ACHN (cell line): ENCODE data around the gene LAMTOR1.
"Not testable (repeated sequence)": the region's sequence is repeated elsewhere in the genome, so short reads cannot be mapped to it uniquely, and the experiment has no call there.

Source experiments
- DNase-seq: peaks from one replicate; pipeline ENCODE4 v3.0.0-alpha.2; 2015
- in situ Hi-C: cut with HindIII; loops from 2 replicates; pipeline ENCODE4 v1.10.0; 2017; ENCODE audit warnings: low sequenced_read_pairs, low pct_ligation_motif_present, low pct_unique_long_range_greater_than_20kb

Gene LAMTOR1

GRCh38 chr11:72102946-72103753 is at the start of gene LAMTOR1:
Gene LAMTOR1 (minus strand): TSS chr11:72103297. CDS start chr11:72103224, 73 bp downstream.
- in situ Hi-C loops: no loop called here
- DNase-seq: peak; percentile 97

- in situ Hi-C loops: no loop called here
- DNase-seq: no peak
These were observed 47.8 kb upstream of the LAMTOR1 start for GRCh38 chr11:72150882-72151281.

GRCh38 chr11:72146625-72147024 is 43.5 kb upstream of the LAMTOR1 start:
- DNase-seq: no peak
- in situ Hi-C loops: no loop called here

- peak; percentile 95 for DNase-seq
- in situ Hi-C loops: no loop called here
These were observed 41.9 kb upstream of the LAMTOR1 start for GRCh38 chr11:72144807-72145565.

GRCh38 chr11:72142543-72142942 is 39.4 kb upstream of the LAMTOR1 start:
- in situ Hi-C loops: not testable (repeated sequence)
- DNase-seq: peak; percentile 48

- in situ Hi-C loops: not testable (repeated sequence)
These were observed 39.0 kb upstream of the LAMTOR1 start for GRCh38 chr11:72142086-72142485.

GRCh38 chr11:72141066-72141465 is 38.0 kb upstream of the LAMTOR1 start:
- in situ Hi-C loops: no loop called here

More at GRCh38 chr11:72142086-72142485, 39.0 kb upstream of the LAMTOR1 start:
- DNase-seq: peak; percentile 22

GRCh38 chr11:72140661-72141060 is 37.6 kb upstream of the LAMTOR1 start:
- in situ Hi-C loops: no loop called here
- DNase-seq: peak; percentile 70

More at GRCh38 chr11:72141066-72141465, 38.0 kb upstream of the LAMTOR1 start:
- peak; percentile 92 for DNase-seq

GRCh38 chr11:72139500-72139899 is 36.4 kb upstream of the LAMTOR1 start:
- DNase-seq: no peak
- in situ Hi-C loops: no loop called here

GRCh38 chr11:72138821-72139390 is 35.8 kb upstream of the LAMTOR1 start:
- in situ Hi-C loops: no loop called here
- no peak for DNase-seq

GRCh38 chr11:72136684-72137262 is 33.7 kb upstream of the LAMTOR1 start:
- in situ Hi-C loops: no loop called here
- DNase-seq: no peak

GRCh38 chr11:72135891-72136683 is 33.0 kb upstream of the LAMTOR1 start:
- no peak for DNase-seq
- in situ Hi-C loops: no loop called here

- DNase-seq, in situ Hi-C loops: not testable (repeated sequence)
These were observed 32.4 kb upstream of the LAMTOR1 start, which contains the start of gene FOLR3 for GRCh38 chr11:72135473-72135872. Gene FOLR3 (plus strand): TSS chr11:72135725. CDS start chr11:72135953, 228 bp downstream.

- no peak for DNase-seq
- in situ Hi-C loops: no loop called here
These were observed 29.5 kb upstream of the LAMTOR1 start for GRCh38 chr11:72132646-72133045.

- no peak for DNase-seq
- in situ Hi-C loops: no loop called here
These were observed 26.3 kb upstream of the LAMTOR1 start for GRCh38 chr11:72129381-72129780.

- in situ Hi-C loops: no loop called here
- no peak for DNase-seq
These were observed 24.8 kb upstream of the LAMTOR1 start for GRCh38 chr11:72127923-72128322.

- DNase-seq: no peak
- in situ Hi-C loops: no loop called here
These were observed 22.9 kb upstream of the LAMTOR1 start for GRCh38 chr11:72125956-72126355.

- DNase-seq: no peak
- in situ Hi-C loops: no loop called here
These were observed 20.9 kb upstream of the LAMTOR1 start for GRCh38 chr11:72124046-72124445.
